ENCODE results near the gene UBE2L5. TPM values are rescaled to one million over a fixed set of nuclear protein-coding genes. Genes with fewer than 3 reads are reported as not detected.

Gene UBE2L5
- total RNA-seq, 2 experiments from 2014 or later: 0.20 TPM; not detected in 1

DNA sequence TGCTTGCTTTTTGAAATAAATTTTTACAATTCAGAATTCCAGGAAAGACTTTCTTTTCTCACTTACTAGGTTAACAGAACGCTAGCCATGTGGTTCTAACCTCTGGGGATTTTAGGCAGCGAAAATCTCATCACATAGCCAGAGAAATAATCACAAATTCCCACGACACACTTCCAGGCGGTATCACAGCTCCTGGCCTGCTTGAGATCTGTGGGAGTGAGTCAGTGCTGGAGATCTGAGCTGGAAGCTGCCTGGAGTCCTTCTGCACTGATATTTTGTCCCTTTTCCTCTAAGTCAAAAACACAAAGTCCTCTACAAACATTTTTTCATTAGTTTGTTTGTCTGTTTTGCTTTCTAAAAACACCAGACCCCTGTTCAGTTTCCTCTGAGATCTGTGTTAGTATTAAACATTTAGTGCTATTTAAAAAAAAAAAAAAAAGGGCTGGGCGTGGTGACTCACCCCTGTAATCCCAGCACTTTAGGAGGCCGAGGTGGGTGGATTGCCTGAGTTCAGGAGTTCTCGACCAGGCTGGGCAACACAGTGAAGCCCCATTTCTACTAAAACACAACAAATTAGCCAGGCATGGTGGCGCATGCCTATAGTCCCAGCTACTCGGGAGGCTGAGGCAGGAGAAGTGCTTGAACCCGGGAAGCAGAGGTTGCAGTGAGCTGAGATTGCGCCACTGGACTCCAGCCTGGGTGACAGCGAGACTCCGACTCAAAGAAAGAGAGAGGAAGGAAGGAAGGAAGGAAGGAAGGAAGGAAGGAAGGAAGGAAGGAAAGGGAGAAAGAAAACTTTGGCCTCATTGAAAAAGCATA lies 12.2 kb upstream of the UBE2L5 start:
- no peak overlapping the region for H3K27ac Mint-ChIP-seq
- DNase-seq: no peak
- H3K9me3 Mint-ChIP-seq: no peaks in the 10 kb centered on the region
- H3K36me3 Mint-ChIP-seq (ENCODE audit: low read depth): no peaks in the 10 kb centered on the region
- H3K4me1 Mint-ChIP-seq: peaks cover 31% of the 10 kb centered on the region
- H3K27me3 Mint-ChIP-seq: peaks cover 11% of the 10 kb centered on the region
- H3K4me3 Mint-ChIP-seq: no peak overlapping the region
- ChIA-PET CTCF (interaction anchor here (0.6 to 1.0 kb wide), 3 partner anchors 13 to 790 kb away, joined by 3 to 5 read pairs (median 4); partner anchors contain the start of gene B3GLCT), POLR2A (interaction anchor here (1.0 to 3.9 kb wide), 4 partner anchors 10 to 55 kb away, joined by 3 to 21 read pairs (median 6); partner anchors contain the start of genes HMGB1 and UBE2L5)

- Mint-ChIP-seq H3K9me3 (no peaks in the 10 kb centered on the region), H3K4me1 (peaks cover 37% of the 10 kb centered on the region), H3K4me3 (no peak overlapping the region), H3K36me3 (ENCODE audit: low read depth) (no peaks in the 10 kb centered on the region), H3K27ac (no peak overlapping the region), H3K27me3 (peaks cover 10% of the 10 kb centered on the region)
- ChIA-PET POLR2A (no interaction called here), CTCF (interaction anchor here (0.6 to 1.7 kb wide), 3 partner anchors 14 to 789 kb away, joined by 3 to 4 read pairs (median 4); partner anchors contain the start of gene B3GLCT)
- DNase-seq: no peak
Measured at GRCh38 chr13:30410705-30411125, 11.6 kb upstream of the UBE2L5 start.

DNA sequence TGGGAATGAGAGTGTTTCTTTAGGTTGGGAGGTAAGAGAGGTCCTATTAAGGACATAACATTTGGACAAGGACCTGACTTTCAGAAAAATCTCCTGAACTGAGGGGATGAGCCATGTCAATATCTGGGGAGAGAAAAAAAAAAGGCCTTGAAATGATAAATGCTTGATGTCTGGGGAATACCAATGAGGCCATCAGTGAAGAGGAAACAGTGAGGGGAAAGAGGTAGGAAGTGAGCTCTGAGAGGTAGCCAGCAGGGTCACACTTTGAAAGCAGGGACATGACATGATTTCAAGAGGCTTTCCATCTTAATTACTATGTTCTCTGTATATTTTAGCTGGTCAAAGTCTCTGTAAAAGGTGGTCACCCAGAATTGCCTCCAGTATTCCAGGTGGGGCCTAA lies 9.9 kb upstream of the UBE2L5 start:
- POLR2A ChIA-PET: interaction anchor here (1.5 kb wide), 1 partner anchor 10 kb away, joined by 4 read pairs; the partner anchor contains the start of gene UBE2L5
- DNase-seq: no peak
- H3K27ac Mint-ChIP-seq: no peak overlapping the region
- no peaks in the 10 kb centered on the region for H3K9me3 Mint-ChIP-seq
- no peaks in the 10 kb centered on the region for H3K36me3 Mint-ChIP-seq (ENCODE audit: low read depth)
- no peak overlapping the region for H3K4me3 Mint-ChIP-seq
- CTCF ChIA-PET: interaction anchor here (1.7 kb wide), 1 partner anchor 280 kb away, joined by 4 read pairs; no protein-coding TSS in a partner anchor
- peaks cover 3% of the 10 kb centered on the region for H3K27me3 Mint-ChIP-seq
- H3K4me1 Mint-ChIP-seq: peaks cover 40% of the 10 kb centered on the region

DNA sequence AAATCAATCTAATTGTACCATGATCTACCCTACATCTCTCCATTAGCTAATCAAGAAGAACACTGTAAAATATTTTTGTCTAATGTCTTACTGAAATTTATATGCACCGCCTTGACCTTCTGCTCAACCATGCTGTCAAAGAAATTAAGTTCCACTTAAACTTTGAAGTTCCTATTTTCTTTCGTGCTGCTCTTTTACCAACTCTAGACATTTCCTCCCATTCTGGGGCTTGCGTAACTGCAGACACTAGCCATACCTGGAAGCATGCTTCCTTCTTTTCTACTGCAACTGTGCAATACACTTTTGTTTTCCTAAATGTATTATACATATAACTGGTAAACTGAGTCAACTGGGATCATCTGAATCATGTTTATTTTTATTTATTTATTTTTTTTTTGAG lies 8.5 kb upstream of the UBE2L5 start:
- H3K9me3 Mint-ChIP-seq: no peaks in the 10 kb centered on the region
- H3K4me3 Mint-ChIP-seq: no peak overlapping the region
- DNase-seq: no peak
- POLR2A ChIA-PET: interaction anchor here (1.5 kb wide), 1 partner anchor 8 kb away, joined by 4 read pairs; the partner anchor contains the start of gene UBE2L5
- peaks cover 3% of the 10 kb centered on the region for H3K27me3 Mint-ChIP-seq
- peaks cover 32% of the 10 kb centered on the region for H3K4me1 Mint-ChIP-seq
- H3K27ac Mint-ChIP-seq: no peak overlapping the region
- CTCF ChIA-PET: no interaction called here
- no peaks in the 10 kb centered on the region for H3K36me3 Mint-ChIP-seq (ENCODE audit: low read depth)

- POLR2A ChIA-PET: interaction anchor here (1.0 to 1.1 kb wide), 2 partner anchors 20 to 40 kb away, joined by 3 to 5 read pairs; no protein-coding TSS in a partner anchor
Measured at GRCh38 chr13:30415430-30416030, 6.8 kb upstream of the UBE2L5 start.

DNA sequence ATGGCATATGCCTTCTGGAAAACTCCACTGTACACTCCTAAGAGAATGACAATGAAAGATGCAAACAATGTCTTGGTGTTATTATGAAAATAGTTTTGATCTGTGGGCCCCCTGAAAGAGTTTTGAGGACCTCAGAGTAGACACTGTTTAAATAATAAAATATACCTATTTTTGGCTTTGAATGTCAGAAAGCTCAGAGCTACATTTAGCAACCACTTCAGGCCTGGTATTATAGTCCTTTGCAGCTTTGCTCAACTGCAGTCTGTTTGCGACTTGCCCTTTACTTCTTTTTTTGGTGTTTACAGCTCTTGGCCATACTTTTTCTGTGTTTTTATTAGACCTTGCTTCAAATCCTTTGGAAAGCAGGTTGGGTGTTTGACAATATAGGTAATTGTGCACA lies 5.8 kb upstream of the UBE2L5 start:
- POLR2A ChIA-PET: interaction anchor here (1.0 to 1.1 kb wide), 2 partner anchors 21 to 41 kb away, joined by 3 to 5 read pairs; no protein-coding TSS in a partner anchor
- CTCF ChIA-PET: interaction anchor here (1.3 kb wide), 1 partner anchor 36 kb away, joined by 3 read pairs; no protein-coding TSS in a partner anchor
- peaks cover 2% of the 10 kb centered on the region for H3K27me3 Mint-ChIP-seq

More at GRCh38 chr13:30415430-30416030, 6.8 kb upstream of the UBE2L5 start:
- Mint-ChIP-seq H3K4me1 (peaks cover 17% of the 10 kb centered on the region), H3K9me3 (no peaks in the 10 kb centered on the region), H3K4me3 (no peak overlapping the region), H3K27me3 (peaks cover 2% of the 10 kb centered on the region), H3K27ac (no peak overlapping the region), H3K36me3 (ENCODE audit: low read depth) (no peaks in the 10 kb centered on the region)
- CTCF ChIA-PET: interaction anchor here (0.8 to 1.3 kb wide), 2 partner anchors 37 to 162 kb away, joined by 3 to 4 read pairs; no protein-coding TSS in a partner anchor
- DNase-seq: no peak

GRCh38 chr13:30418075-30418716 lies 4.1 kb upstream of the UBE2L5 start:
- no peak overlapping the region for H3K4me3 Mint-ChIP-seq
- CTCF ChIA-PET: interaction anchor here (1.0 to 1.4 kb wide), 2 partner anchors 12 to 46 kb away, joined by 4 to 5 read pairs; no protein-coding TSS in a partner anchor
- peaks cover 2% of the 10 kb centered on the region for H3K27me3 Mint-ChIP-seq
- H3K9me3 Mint-ChIP-seq: no peaks in the 10 kb centered on the region
- DNase-seq: no peak
- POLR2A ChIA-PET: interaction anchor here (0.7 to 2.9 kb wide), 5 partner anchors 10 to 48 kb away, joined by 3 to 14 read pairs (median 4); partner anchors contain the start of gene HMGB1
- H3K36me3 Mint-ChIP-seq (ENCODE audit: low read depth): no peaks in the 10 kb centered on the region
- peaks cover 29% of the 10 kb centered on the region for H3K4me1 Mint-ChIP-seq
- no peak overlapping the region for H3K27ac Mint-ChIP-seq

More for the DNA sequence above, 5.8 kb upstream of the UBE2L5 start:
- Mint-ChIP-seq H3K9me3 (no peaks in the 10 kb centered on the region), H3K4me3 (no peak overlapping the region), H3K27ac (no peak overlapping the region), H3K4me1 (peaks cover 21% of the 10 kb centered on the region), H3K36me3 (ENCODE audit: low read depth) (no peaks in the 10 kb centered on the region)
- DNase-seq: no peak

DNA sequence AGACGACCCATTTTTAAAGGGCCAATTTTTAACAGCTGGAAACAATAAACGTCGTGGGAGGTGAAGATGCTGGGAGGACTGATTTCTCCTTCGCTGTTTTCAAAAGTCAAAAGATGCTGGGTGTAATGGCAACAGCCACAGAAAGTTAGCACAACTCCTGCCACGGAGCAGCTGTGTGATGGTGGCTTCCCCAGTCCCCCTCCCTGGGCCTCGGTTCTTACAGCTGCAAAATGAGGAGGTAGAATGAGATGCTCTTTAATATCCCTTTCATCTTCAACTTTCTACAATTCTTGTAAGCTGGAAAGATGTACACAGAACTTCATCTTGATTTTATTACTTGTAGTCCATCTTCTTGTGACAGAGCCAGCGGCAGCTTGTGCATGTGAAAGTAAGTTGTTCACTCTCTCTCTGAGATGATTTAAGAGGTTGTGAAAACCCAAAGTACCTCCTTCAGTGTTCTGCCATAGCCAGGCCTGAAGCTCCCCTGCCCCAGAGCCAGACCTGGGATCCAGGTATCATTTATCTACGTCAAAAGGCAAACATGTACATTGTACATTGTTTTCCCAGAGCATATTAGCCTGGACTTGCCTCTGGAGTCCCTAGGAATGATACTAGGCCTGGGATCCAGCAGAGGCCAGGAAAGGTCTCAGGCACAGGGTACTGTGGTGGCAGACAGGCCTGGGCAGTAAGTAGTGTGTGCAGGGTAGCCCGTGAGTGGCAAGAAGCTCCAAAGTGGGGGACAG lies 3.4 kb upstream of the UBE2L5 start:
- Mint-ChIP-seq H3K27me3 (peaks cover 2% of the 10 kb centered on the region), H3K36me3 (ENCODE audit: low read depth) (no peaks in the 10 kb centered on the region), H3K4me3 (no peak overlapping the region), H3K9me3 (no peaks in the 10 kb centered on the region), H3K4me1 (peaks cover 29% of the 10 kb centered on the region), H3K27ac (no peak overlapping the region)
- ChIA-PET CTCF (interaction anchor here (1.4 kb wide), 1 partner anchor 12 kb away, joined by 5 read pairs; no protein-coding TSS in a partner anchor), POLR2A (interaction anchor here (0.7 to 2.9 kb wide), 5 partner anchors 11 to 48 kb away, joined by 3 to 14 read pairs (median 9); partner anchors contain the start of gene HMGB1)
- no peak for DNase-seq

GRCh38 chr13:30421093-30422053 lies 920 bp upstream of the UBE2L5 start:
- Mint-ChIP-seq H3K4me3 (peak overlapping the region; percentile 71), H3K36me3 (ENCODE audit: low read depth) (no peaks in the 10 kb centered on the region), H3K27me3 (peaks cover 4% of the 10 kb centered on the region), H3K9me3 (no peaks in the 10 kb centered on the region), H3K27ac (peak overlapping the region; percentile 19), H3K4me1 (peaks cover 16% of the 10 kb centered on the region)
- ChIA-PET POLR2A (interaction anchor here (0.6 to 3.1 kb wide), 19 partner anchors 9 to 196 kb away, joined by 3 to 34 read pairs (median 4); partner anchors contain the start of genes HMGB1 and KATNAL1), CTCF (interaction anchor here (0.9 to 1.8 kb wide), 5 partner anchors 13 to 289 kb away, joined by 3 to 7 read pairs (median 4); no protein-coding TSS in a partner anchor)
- peak; percentile 52 for DNase-seq

- Mint-ChIP-seq H3K4me3 (no peak overlapping the region), H3K9me3 (no peaks in the 10 kb centered on the region), H3K4me1 (peaks cover 15% of the 10 kb centered on the region), H3K27me3 (peaks cover 4% of the 10 kb centered on the region), H3K27ac (no peak overlapping the region), H3K36me3 (ENCODE audit: low read depth) (no peaks in the 10 kb centered on the region)
- DNase-seq: no peak
- POLR2A ChIA-PET: interaction anchor here (1.1 to 1.7 kb wide), 2 partner anchors 29 to 78 kb away, joined by 3 to 4 read pairs; no protein-coding TSS in a partner anchor
- CTCF ChIA-PET: interaction anchor here (1.5 kb wide), 1 partner anchor 291 kb away, joined by 4 read pairs; no protein-coding TSS in a partner anchor
Measured at GRCh38 chr13:30423891-30424290, 1.6 kb downstream of the UBE2L5 start.

- peaks cover 2% of the 10 kb centered on the region for H3K27me3 Mint-ChIP-seq
Measured at GRCh38 chr13:30429235-30429634, 6.9 kb downstream of the UBE2L5 start.

More at GRCh38 chr13:30429235-30429634, 6.9 kb downstream of the UBE2L5 start:
- H3K36me3 Mint-ChIP-seq (ENCODE audit: low read depth): no peaks in the 10 kb centered on the region
- CTCF ChIA-PET: interaction anchor here (0.6 to 1.2 kb wide), 2 partner anchors 297 to 314 kb away, joined by 3 read pairs; no protein-coding TSS in a partner anchor
- H3K27ac Mint-ChIP-seq: no peak overlapping the region
- H3K9me3 Mint-ChIP-seq: no peaks in the 10 kb centered on the region
- peaks cover 28% of the 10 kb centered on the region for H3K4me1 Mint-ChIP-seq
- DNase-seq: no peak
- POLR2A ChIA-PET: interaction anchor here (0.9 to 2.4 kb wide), 4 partner anchors 21 to 122 kb away, joined by 3 to 11 read pairs (median 4); partner anchors contain the start of genes HMGB1 and KATNAL1
- no peak overlapping the region for H3K4me3 Mint-ChIP-seq

Data from activated CD4-positive, alpha-beta memory T cell treated with anti-CD3 and anti-CD28 coated beads, Interleukin-2, amount 10 ng/mL, durations not matched to agents 7 days and 5 days (primary cell).